Heart right ventricle (tissue), 16 donors: Measurements from ENCODE around the gene KLF5. TPM values are rescaled to one million over a fixed set of nuclear protein-coding genes. Genes with fewer than 3 reads are reported as not detected.
"Not testable (repeated sequence)": the region's sequence is repeated elsewhere in the genome, so short reads cannot be mapped to it uniquely, and the experiment has no call there.

Source experiments
- ATAC-seq, 8 donors: fragments of 200-7000 bp; cut with Tn5 transposase; one replicate each; pipeline ENCODE4 v1.9.1; 2020; ENCODE audit warnings: mild to moderate bottlenecking in 8 of 8, moderate library complexity in 8 of 8, moderate number of reproducible peaks in 1 of 8
- DNase-seq, 2 donors: peaks; one replicate each; pipeline ENCODE4 v3.0.0-alpha.2; 2020
- H3K27ac ChIP-seq, 10 donors: fragments of 200-600 bp; sonication (generic) in 2 of 10; one replicate each; pipeline versions ENCODE4 v1.5.0 to v1.8.0; 2020 to 2022; ENCODE audit warnings: mild to moderate bottlenecking in 3 of 10
- H3K27me3 ChIP-seq, 7 donors: fragments of 200-600 bp; one replicate each; pipeline ENCODE4 v1.8.0; 2021 to 2022; ENCODE audit warnings: mild to moderate bottlenecking in 2 of 7
- H3K36me3 ChIP-seq, 9 donors: fragments of 200-600 bp; sonication (generic) in 1 of 9; one replicate each; pipeline versions ENCODE4 v1.5.0 to v1.8.0; 2020 to 2022; ENCODE audit warnings: mild to moderate bottlenecking in 2 of 9
- H3K4me1 ChIP-seq, 9 donors: fragments of 200-600 bp; sonication (generic) in 1 of 9; one replicate each; pipeline versions ENCODE4 v1.5.0 to v1.8.0; 2020 to 2022; ENCODE audit warnings: mild to moderate bottlenecking in 4 of 9
- H3K4me3 ChIP-seq, 10 donors: fragments of 200-600 bp; sonication (generic) in 2 of 10; one replicate each; pipeline versions ENCODE4 v1.5.0 to v1.8.0; 2020 to 2022; ENCODE audit warnings: mild to moderate bottlenecking in 7 of 10, moderate library complexity in 2 of 10
- H3K9me3 ChIP-seq, 11 donors: fragments of 200-600 bp in 10 of 11; sonication (generic) in 2 of 11; one replicate each; pipeline versions ENCODE4 v1.5.0 to v1.8.0; 2013 to 2022; ENCODE audit warnings: mild to moderate bottlenecking in 2 of 11, control low read depth in 1 of 11, moderate library complexity in 1 of 11
- WGBS, 2 donors: extraction: QIAGEN DNeasy Blood & Tissue Kit; methylation state at CpG; one replicate each; pipeline ENCODE4 v1.1.7; 2013; ENCODE audit warnings: inconsistent platforms in 1 of 2; 5-methylcytosine and 5-hydroxymethylcytosine counted together
- intact Hi-C, 10 donors: fragments of 100-400 bp; cut with DNase I; formaldehyde crosslinking; loops; one replicate each; pipeline versions ENCODE4 v1.11.1 to v1.14.2; 2022
- polyA plus RNA-seq, 2 donors: library from polyadenylated mRNA; stranded (reverse); fragments of 200-250 nt; gene quantifications; one replicate each; pipeline ENCODE4 v1.2.3, GENCODE V29; 2013
- total RNA-seq, 10 donors: library from RNA; stranded (reverse); fragmentation: NEBNext Ultra II Directional in 3 of 10; extraction: Animal tissue kit (Norgen Biotek cat#: 25700) in 3 of 10; gene quantifications; one replicate each; pipeline versions ENCODE4 v1.2.1 to v1.2.4, GENCODE V29; 2021 to 2023
- TF ChIP-seq, protein P1 (sequence below), 9 donors: fragments of 200-600 bp; sonication (generic) in 2 of 9; IDR thresholded peaks; one replicate each; pipeline versions ENCODE4 v1.5.0 to v1.8.0; 2021 to 2022; ENCODE audit warnings: antibody characterized with exemption in 9 of 9, mild to moderate bottlenecking in 5 of 9, moderate library complexity in 1 of 9
- donor health status: Arrhythmogenic right ventricular cardiomyopathy.
- donor health status: ischemic (EF 13 %, LVEDD 7.1; RV severe dilation, severe dysfunction).
- donor health status: healthy with polysubstance abuse.
- donor health status: DM: no; HTN: yes; CAD: no.
- donor health status: DM: no; HTN: no; CAD: no.
- donor health status: ischemic (EF 25% LVEDD 6.9; RV normal size, moderate dysfunction).
- donor health status: ischemic (EF 25% LVEDD 5.7; RV mildly dilated, moderate dysfunction).
- donor health status: healthy.
- donor health status: DM: yes; HTN: yes; CAD: no.
- donor health status: Ischemic cardiomyopathy.
- donor health status: ischemic (EF 35%, LVEDD 5.7; RV mildly dilated, moderate dysfunction).
- donor health status: nonischemic (EF 11% LVEDD 7.7; RV severe dilation, severe dysfunction).
- donor health status: DM: yes; HTN: yes; CAD: no.
- donor health status: PGD.
- donor health status: ischemic (EF 29% LVEDD 5.4; RV normal size, mild dysfunction).
- donor health status: nonischemic (EF 23%, LVEDD 6.1; RV moderate dilation, normal function).

The KLF5 gene
- total and polyA plus RNA-seq, 12 donors: 0.83 to 4.7 (median 2.8) TPM

DNA sequence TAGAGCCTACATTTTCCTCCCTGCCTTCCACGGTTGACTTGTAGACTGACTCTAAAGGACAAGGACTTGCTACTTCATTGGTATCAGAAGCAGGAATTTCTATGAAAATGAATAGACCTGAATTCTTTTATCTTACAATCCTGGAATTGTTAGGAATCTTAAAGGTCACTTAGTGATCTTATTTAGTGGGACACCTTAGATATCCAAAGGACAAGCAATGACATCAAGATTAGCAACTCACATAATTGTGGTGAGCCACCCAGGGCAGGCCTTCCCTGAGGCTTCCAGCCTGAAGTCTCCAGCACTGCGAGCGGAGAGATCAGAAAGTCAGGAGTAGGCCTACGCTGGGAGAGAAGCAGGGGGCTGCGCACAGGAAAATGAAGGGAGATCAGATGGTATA is 37.8 kb downstream of the KLF5 start:
- Histone ChIP-seq H3K9me3 (no peaks in the 10 kb centered on the region), H3K36me3 (no peaks in the 10 kb centered on the region), H3K27me3 (no peaks in the 10 kb centered on the region), H3K4me1 (no peaks in the 10 kb centered on the region), H3K4me3 (no peak overlapping the region), H3K27ac (no peak overlapping the region)
- ATAC-seq: no peak
- DNase-seq: no peak
- intact Hi-C loops: no loop called here
- TF ChIP-seq, protein P1, sequence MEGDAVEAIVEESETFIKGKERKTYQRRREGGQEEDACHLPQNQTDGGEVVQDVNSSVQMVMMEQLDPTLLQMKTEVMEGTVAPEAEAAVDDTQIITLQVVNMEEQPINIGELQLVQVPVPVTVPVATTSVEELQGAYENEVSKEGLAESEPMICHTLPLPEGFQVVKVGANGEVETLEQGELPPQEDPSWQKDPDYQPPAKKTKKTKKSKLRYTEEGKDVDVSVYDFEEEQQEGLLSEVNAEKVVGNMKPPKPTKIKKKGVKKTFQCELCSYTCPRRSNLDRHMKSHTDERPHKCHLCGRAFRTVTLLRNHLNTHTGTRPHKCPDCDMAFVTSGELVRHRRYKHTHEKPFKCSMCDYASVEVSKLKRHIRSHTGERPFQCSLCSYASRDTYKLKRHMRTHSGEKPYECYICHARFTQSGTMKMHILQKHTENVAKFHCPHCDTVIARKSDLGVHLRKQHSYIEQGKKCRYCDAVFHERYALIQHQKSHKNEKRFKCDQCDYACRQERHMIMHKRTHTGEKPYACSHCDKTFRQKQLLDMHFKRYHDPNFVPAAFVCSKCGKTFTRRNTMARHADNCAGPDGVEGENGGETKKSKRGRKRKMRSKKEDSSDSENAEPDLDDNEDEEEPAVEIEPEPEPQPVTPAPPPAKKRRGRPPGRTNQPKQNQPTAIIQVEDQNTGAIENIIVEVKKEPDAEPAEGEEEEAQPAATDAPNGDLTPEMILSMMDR (IDR thresholded peaks at IDR 0.05): no peak
- 75 to 77% methylated on average over 5 of the region's 5 CpGs for WGBS, 2 donors

DNA sequence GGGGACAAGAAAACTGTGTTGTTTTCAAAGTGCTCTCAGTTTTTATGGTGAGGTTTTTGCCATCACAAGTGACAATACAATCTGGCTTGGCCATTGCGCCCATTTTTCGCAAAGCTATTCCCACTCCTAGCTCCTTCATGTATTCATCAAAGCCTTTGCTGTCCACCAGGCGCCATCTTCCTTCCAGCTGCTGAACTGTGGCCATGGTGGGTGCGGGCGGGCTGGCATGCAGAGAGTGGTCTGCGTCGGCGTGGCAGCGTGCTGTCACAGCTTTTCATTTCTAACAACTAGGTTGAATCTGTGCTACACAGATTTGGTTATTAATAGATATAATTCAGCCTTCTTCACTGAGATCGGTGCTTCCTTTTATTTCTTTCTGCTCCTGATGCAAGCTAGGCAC is 42.0 kb downstream of the KLF5 start:
- H3K27ac ChIP-seq, H3K36me3 ChIP-seq, H3K27me3 ChIP-seq, H3K4me3 ChIP-seq, H3K9me3 ChIP-seq, ATAC-seq, intact Hi-C loops, DNase-seq, H3K4me1 ChIP-seq: not testable (repeated sequence)
- WGBS, 2 donors: 94% methylated on average over 10 of the region's 10 CpGs

DNA sequence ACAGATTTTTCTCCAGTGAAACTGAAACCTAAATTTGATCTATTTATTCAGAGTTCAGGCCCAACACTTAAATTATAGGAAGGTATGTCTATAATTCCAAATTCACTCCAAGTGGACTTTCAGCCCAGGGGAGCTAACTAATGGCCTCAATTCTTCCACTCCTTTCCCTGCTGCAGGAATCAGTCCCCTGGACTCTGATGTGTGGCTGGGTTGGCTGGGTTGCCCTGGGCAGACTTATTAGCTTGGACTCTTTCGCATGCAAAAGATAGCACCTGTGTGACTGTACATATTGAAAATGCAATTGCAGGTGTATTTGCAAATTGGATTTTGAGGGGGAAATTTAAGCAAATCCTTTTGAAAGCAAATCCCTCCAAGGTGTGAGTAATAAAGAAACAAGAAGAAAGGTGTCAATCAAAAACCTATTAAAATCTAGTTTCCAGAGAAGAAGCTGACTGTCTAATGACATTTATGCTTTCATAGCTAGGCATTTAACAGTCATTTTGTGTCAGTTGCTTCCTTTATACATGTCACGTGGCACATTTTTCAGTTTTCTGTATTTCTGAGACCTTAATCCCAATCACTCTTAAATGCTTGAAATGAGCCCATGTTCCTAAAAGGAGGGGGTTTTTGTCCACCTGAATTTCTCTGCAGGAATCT is 42.7 kb downstream of the KLF5 start:
- no peak for ATAC-seq
- DNase-seq: no peak
- WGBS, 2 donors: 82 to 94% methylated on average over 2 of the region's 2 CpGs
- H3K4me3 ChIP-seq: no peak overlapping the region
- H3K9me3 ChIP-seq: no peaks in the 10 kb centered on the region
- intact Hi-C loops: no loop called here
- no peaks in the 10 kb centered on the region for H3K4me1 ChIP-seq
- TF ChIP-seq, protein P1 (IDR thresholded peaks at IDR 0.05): no peak
- H3K27ac ChIP-seq: no peak overlapping the region
- H3K36me3 ChIP-seq: no peaks in the 10 kb centered on the region
- no peaks in the 10 kb centered on the region for H3K27me3 ChIP-seq

- intact Hi-C loops: no loop called here
- Histone ChIP-seq H3K4me1 (no peaks in the 10 kb centered on the region), H3K9me3 (no peaks in the 10 kb centered on the region), H3K36me3 (no peaks in the 10 kb centered on the region), H3K4me3 (no peak overlapping the region), H3K27ac (no peak overlapping the region), H3K27me3 (peaks cover 0 to 6% (median 0%) of the 10 kb centered on the region in 7 donors)
- DNase-seq: no peak
- 65 to 77% methylated on average over 1 of the region's 1 CpG for WGBS, 2 donors
- TF ChIP-seq, protein P1 (IDR thresholded peaks at IDR 0.05): no peak
- no peak for ATAC-seq
Observed at GRCh38 chr13:73103238-73103637, 44.4 kb downstream of the KLF5 start.

DNA sequence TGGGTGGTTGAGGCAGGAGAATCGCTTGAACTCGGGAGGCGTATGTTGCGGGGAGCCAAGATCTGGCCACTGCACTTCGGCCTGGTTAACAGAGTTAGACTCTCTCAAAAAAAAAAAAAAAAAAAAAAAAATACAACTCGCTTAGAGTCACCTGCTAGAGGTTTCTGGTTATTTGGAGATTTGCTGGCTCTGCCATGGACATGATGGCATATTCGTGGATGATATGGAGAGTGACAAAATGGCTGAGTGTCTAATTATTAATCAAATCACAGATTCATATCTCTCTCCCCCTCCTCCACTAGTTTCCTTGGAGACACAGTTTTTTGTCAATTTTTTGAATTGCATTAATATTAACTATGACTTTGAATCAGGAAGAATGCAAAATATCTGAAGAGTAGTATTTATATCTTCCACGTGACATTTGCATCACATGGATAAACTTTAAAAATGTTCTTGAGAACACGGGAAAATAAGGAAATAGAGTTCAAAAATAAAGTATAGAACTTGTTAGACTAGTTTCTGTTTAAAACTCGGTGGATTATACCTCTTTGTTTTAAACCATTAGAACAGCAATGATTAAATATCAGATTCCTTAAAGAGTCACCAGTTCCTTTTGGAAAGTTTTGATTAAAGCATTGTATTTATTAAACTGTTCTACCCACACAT is 47.8 kb downstream of the KLF5 start:
- Histone ChIP-seq H3K4me3 (no peak overlapping the region), H3K9me3 (no peaks in the 10 kb centered on the region), H3K36me3 (no peaks in the 10 kb centered on the region), H3K27me3 (peaks cover 0 to 6% (median 0%) of the 10 kb centered on the region in 7 donors), H3K4me1 (no peaks in the 10 kb centered on the region), H3K27ac (no peak overlapping the region)
- intact Hi-C loops: no loop called here
- ATAC-seq (no peak), DNase-seq (no peak)
- WGBS, 2 donors: 85 to 91% methylated on average over 10 of the region's 10 CpGs
- TF ChIP-seq, protein P1 (IDR thresholded peaks at IDR 0.05): no peak
